Superior temporal gyrus (tissue), 1 donor: ENCODE data around the gene LURAP1L.

Experiments used
- DNase-seq: peaks from one replicate; pipeline ENCODE4 v3.0.0-alpha.2; 2016; ENCODE audit errors: extremely low spot score

Gene LURAP1L

GRCh38 chr9:12776513-12777055 lies 1.8 kb downstream of the LURAP1L start:
- DNase-seq, result peak; percentile 92

- DNase-seq, result no peak
Measured at GRCh38 chr9:12777121-12778022, 2.6 kb downstream of the LURAP1L start.

GRCh38 chr9:12778389-12778788 lies 3.6 kb downstream of the LURAP1L start:
- no peak for DNase-seq

GRCh38 chr9:12781226-12781733 lies 6.5 kb downstream of the LURAP1L start:
- DNase-seq, result no peak

- DNase-seq, result no peak
Measured at GRCh38 chr9:12783767-12784460, 9.1 kb downstream of the LURAP1L start.

GRCh38 chr9:12784461-12785259 lies 9.8 kb downstream of the LURAP1L start:
- no peak for DNase-seq

GRCh38 chr9:12785260-12785770 lies 10.5 kb downstream of the LURAP1L start:
- DNase-seq, result no peak

- DNase-seq, result no peak
Measured at GRCh38 chr9:12785941-12786340, 11.1 kb downstream of the LURAP1L start.

- no peak for DNase-seq
Measured at GRCh38 chr9:12790001-12790400, 15.2 kb downstream of the LURAP1L start.

- no peak for DNase-seq
Measured at GRCh38 chr9:12790883-12791282, 16.1 kb downstream of the LURAP1L start.

- DNase-seq, result no peak
Measured at GRCh38 chr9:12794101-12794799, 19.4 kb downstream of the LURAP1L start.

- no peak for DNase-seq
Measured at GRCh38 chr9:12796601-12797000, 21.8 kb downstream of the LURAP1L start.

GRCh38 chr9:12797037-12797436 lies 22.2 kb downstream of the LURAP1L start:
- no peak for DNase-seq

- no peak for DNase-seq
Measured at GRCh38 chr9:12798066-12798770, 23.4 kb downstream of the LURAP1L start.

GRCh38 chr9:12801187-12801586 lies 26.4 kb downstream of the LURAP1L start:
- no peak for DNase-seq

- no peak for DNase-seq
Measured at GRCh38 chr9:12801663-12802062, 26.8 kb downstream of the LURAP1L start.

- DNase-seq, result no peak
Measured at GRCh38 chr9:12802093-12802492, 27.3 kb downstream of the LURAP1L start.

- no peak for DNase-seq
Measured at GRCh38 chr9:12808569-12808968, 33.7 kb downstream of the LURAP1L start.

- no peak for DNase-seq
Measured at GRCh38 chr9:12809720-12810119, 34.9 kb downstream of the LURAP1L start.

GRCh38 chr9:12811935-12812334 lies 37.1 kb downstream of the LURAP1L start:
- DNase-seq, result no peak
